Neural progenitor cell (in vitro differentiated cells): ENCODE measurements around the gene CELSR1.

Experiments
- EZH2 ChIP-seq: fragments of 200-600 bp; sonication (generic); IDR thresholded peaks from 2 replicates; pipeline ENCODE4 v1.6.1; 2017; ENCODE audit warnings: antibody characterized with exemption, mild to moderate bottlenecking, moderate library complexity
- TF ChIP-seq, protein P1 (sequence below): fragments of 200-600 bp; sonication (generic); IDR thresholded peaks from 2 replicates; pipeline ENCODE4 v1.5.1; 2017; ENCODE audit warnings: antibody characterized with exemption, mild to moderate bottlenecking

DNA sequence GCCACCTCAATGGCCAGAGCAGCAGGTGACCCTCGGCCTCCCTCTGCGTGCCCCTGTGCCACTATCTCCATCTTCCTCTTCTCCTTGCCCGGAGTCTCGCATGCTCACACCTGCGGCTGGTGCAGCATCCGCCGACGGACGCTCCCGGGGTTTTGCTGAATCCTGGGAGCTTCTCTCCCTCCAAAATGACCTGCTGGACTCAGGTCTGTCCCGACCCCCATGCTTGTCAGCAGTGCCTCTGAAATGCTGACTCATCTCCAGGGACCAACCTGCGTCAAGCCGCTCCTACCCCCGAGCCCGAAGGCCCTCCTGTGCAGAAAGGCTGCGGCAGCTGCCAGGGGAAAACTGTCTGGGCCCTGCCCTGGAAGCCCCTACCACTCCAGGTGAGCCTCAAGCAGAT lies 58.4 kb downstream of the CELSR1 start:
- TF ChIP-seq EZH2: no peak
- TF ChIP-seq, protein P1, sequence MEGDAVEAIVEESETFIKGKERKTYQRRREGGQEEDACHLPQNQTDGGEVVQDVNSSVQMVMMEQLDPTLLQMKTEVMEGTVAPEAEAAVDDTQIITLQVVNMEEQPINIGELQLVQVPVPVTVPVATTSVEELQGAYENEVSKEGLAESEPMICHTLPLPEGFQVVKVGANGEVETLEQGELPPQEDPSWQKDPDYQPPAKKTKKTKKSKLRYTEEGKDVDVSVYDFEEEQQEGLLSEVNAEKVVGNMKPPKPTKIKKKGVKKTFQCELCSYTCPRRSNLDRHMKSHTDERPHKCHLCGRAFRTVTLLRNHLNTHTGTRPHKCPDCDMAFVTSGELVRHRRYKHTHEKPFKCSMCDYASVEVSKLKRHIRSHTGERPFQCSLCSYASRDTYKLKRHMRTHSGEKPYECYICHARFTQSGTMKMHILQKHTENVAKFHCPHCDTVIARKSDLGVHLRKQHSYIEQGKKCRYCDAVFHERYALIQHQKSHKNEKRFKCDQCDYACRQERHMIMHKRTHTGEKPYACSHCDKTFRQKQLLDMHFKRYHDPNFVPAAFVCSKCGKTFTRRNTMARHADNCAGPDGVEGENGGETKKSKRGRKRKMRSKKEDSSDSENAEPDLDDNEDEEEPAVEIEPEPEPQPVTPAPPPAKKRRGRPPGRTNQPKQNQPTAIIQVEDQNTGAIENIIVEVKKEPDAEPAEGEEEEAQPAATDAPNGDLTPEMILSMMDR: no peak
